ENCODE measurements around the gene PLEKHA8.

Gene PLEKHA8

GRCh38 chr7:30149640-30150272, 121.5 kb downstream of the PLEKHA8 start:
- no peak for TF ChIP-seq CTCF (IDR thresholded peaks at IDR 0.05)
- Mint-ChIP-seq H3K4me1 (no peaks in the 10 kb centered on the region), H3K27me3 (ENCODE audit: low read depth, poor library complexity) (no peaks in the 10 kb centered on the region), H3K4me3 (no peak overlapping the region), H3K36me3 (ENCODE audit: low read depth) (no peaks in the 10 kb centered on the region), H3K27ac (no peak overlapping the region), H3K9me3 (no peaks in the 10 kb centered on the region)
- DNase-seq: no peak

- no peaks in the 10 kb centered on the region for H3K27me3 Mint-ChIP-seq (ENCODE audit: low read depth, poor library complexity)
- no peak overlapping the region for H3K4me3 Mint-ChIP-seq
- no peak for DNase-seq
- H3K9me3 Mint-ChIP-seq: no peaks in the 10 kb centered on the region
- H3K4me1 Mint-ChIP-seq: peaks cover 5% of the 10 kb centered on the region
- no peak overlapping the region for H3K27ac Mint-ChIP-seq
- no peak for TF ChIP-seq CTCF (IDR thresholded peaks at IDR 0.05)
- H3K36me3 Mint-ChIP-seq (ENCODE audit: low read depth): no peaks in the 10 kb centered on the region
Measured at GRCh38 chr7:30150711-30151110, 122.5 kb downstream of the PLEKHA8 start.

GRCh38 chr7:30154111-30154587, 125.9 kb downstream of the PLEKHA8 start:
- H3K27me3 Mint-ChIP-seq (ENCODE audit: low read depth, poor library complexity): no peaks in the 10 kb centered on the region
- H3K9me3 Mint-ChIP-seq: no peaks in the 10 kb centered on the region
- no peak for TF ChIP-seq CTCF (IDR thresholded peaks at IDR 0.05)
- no peak for DNase-seq
- H3K4me3 Mint-ChIP-seq: no peak overlapping the region
- H3K27ac Mint-ChIP-seq: no peak overlapping the region
- no peaks in the 10 kb centered on the region for H3K36me3 Mint-ChIP-seq (ENCODE audit: low read depth)
- peaks cover 13% of the 10 kb centered on the region for H3K4me1 Mint-ChIP-seq

GRCh38 chr7:30155481-30155880, 127.3 kb downstream of the PLEKHA8 start:
- Mint-ChIP-seq H3K4me1 (peaks cover 18% of the 10 kb centered on the region), H3K4me3 (no peak overlapping the region), H3K27ac (no peak overlapping the region), H3K9me3 (no peaks in the 10 kb centered on the region), H3K27me3 (ENCODE audit: low read depth, poor library complexity) (peaks cover 5% of the 10 kb centered on the region), H3K36me3 (ENCODE audit: low read depth) (no peaks in the 10 kb centered on the region)
- no peak for TF ChIP-seq CTCF (IDR thresholded peaks at IDR 0.05)
- DNase-seq: no peak

GRCh38 chr7:30157204-30157603, 129.0 kb downstream of the PLEKHA8 start:
- Mint-ChIP-seq H3K4me3 (no peak overlapping the region), H3K27me3 (ENCODE audit: low read depth, poor library complexity) (peaks cover 5% of the 10 kb centered on the region), H3K27ac (no peak overlapping the region), H3K9me3 (no peaks in the 10 kb centered on the region), H3K36me3 (ENCODE audit: low read depth) (no peaks in the 10 kb centered on the region), H3K4me1 (peaks cover 29% of the 10 kb centered on the region)
- DNase-seq: no peak
- TF ChIP-seq CTCF (IDR thresholded peaks at IDR 0.05): no peak

GRCh38 chr7:30159163-30159562, 131.0 kb downstream of the PLEKHA8 start:
- Mint-ChIP-seq H3K27me3 (ENCODE audit: low read depth, poor library complexity) (peaks cover 9% of the 10 kb centered on the region), H3K4me3 (no peak overlapping the region), H3K9me3 (no peaks in the 10 kb centered on the region), H3K4me1 (peaks cover 49% of the 10 kb centered on the region), H3K27ac (no peak overlapping the region), H3K36me3 (ENCODE audit: low read depth) (no peaks in the 10 kb centered on the region)
- DNase-seq: no peak
- no peak for TF ChIP-seq CTCF (IDR thresholded peaks at IDR 0.05)

All from nephron progenitor cell (in vitro differentiated cells).